Heart left ventricle (tissue), 16 donors: ENCODE measurements around the gene CACNA1C. TPM values are rescaled to one million over a fixed set of nuclear protein-coding genes. Genes with fewer than 3 reads are reported as not detected.
"Not testable (repeated sequence)": the region's sequence is repeated elsewhere in the genome, so short reads cannot be mapped to it uniquely, and the experiment has no call there.

ENCODE experiments used
- ATAC-seq, 4 donors: fragments of 200-7000 bp; cut with Tn5 transposase; one replicate each; pipeline ENCODE4 v1.9.1; 2020 to 2022; ENCODE audit warnings: moderate library complexity in 4 of 4, mild to moderate bottlenecking in 3 of 4, moderate number of reproducible peaks in 1 of 4
- DNase-seq, 5 donors: peaks; one replicate each; pipeline ENCODE4 v3.0.0-alpha.2; 2020
- H3K27ac ChIP-seq, 12 donors: fragments of 200-600 bp; sonication (generic) in 4 of 12; one replicate each; pipeline versions ENCODE4 v1.5.0 to v1.8.0; 2016 to 2022; ENCODE audit warnings: mild to moderate bottlenecking in 2 of 12
- H3K27me3 ChIP-seq, 9 donors: fragments of 200-600 bp; sonication (generic) in 2 of 9; one replicate each; pipeline versions ENCODE4 v1.5.1 to v1.8.0; 2016 to 2022; ENCODE audit warnings: mild to moderate bottlenecking in 3 of 9
- H3K36me3 ChIP-seq, 9 donors: fragments of 200-600 bp; sonication (generic) in 2 of 9; one replicate each; pipeline versions ENCODE4 v1.5.0 to v1.8.0; 2018 to 2022; ENCODE audit warnings: mild to moderate bottlenecking in 2 of 9
- H3K4me1 ChIP-seq, 12 donors: fragments of 200-600 bp; sonication (generic) in 4 of 12; one replicate each; pipeline versions ENCODE4 v1.5.0 to v1.8.0; 2016 to 2022; ENCODE audit warnings: mild to moderate bottlenecking in 3 of 12
- H3K4me3 ChIP-seq, 12 donors: fragments of 200-600 bp; sonication (generic) in 4 of 12; one replicate each; pipeline versions ENCODE4 v1.5.0 to v1.8.0; 2017 to 2022; ENCODE audit warnings: mild to moderate bottlenecking in 9 of 12, moderate library complexity in 4 of 12
- H3K9me3 ChIP-seq, 12 donors: fragments of 200-600 bp; sonication (generic) in 4 of 12; one replicate each; pipeline versions ENCODE4 v1.5.0 to v1.8.0; 2016 to 2022; ENCODE audit warnings: mild to moderate bottlenecking in 1 of 12
- POLR2A ChIP-seq, 2 donors: fragments of 450-650 bp; IDR thresholded peaks; one replicate each; pipeline ENCODE4 v1.6.1; 2017; ENCODE audit warnings: antibody characterized with exemption in 2 of 2, mild to moderate bottlenecking in 2 of 2, moderate library complexity in 2 of 2
- WGBS, 4 donors: extraction: QIAGEN DNeasy Blood & Tissue Kit in 2 of 4; methylation state at CpG; one replicate each; pipeline versions ENCODE4 v1.1.5 to v1.1.7; 2013 to 2018; 5-methylcytosine and 5-hydroxymethylcytosine counted together
- intact Hi-C, 10 donors: fragments of 100-400 bp; cut with DNase I; formaldehyde crosslinking; loops; one replicate each; pipeline versions ENCODE4 v1.11.1 to v1.14.2; 2022
- polyA plus RNA-seq, 2 donors: library from polyadenylated mRNA; stranded (reverse); fragments of 200-250 nt; gene quantifications; one replicate each; pipeline ENCODE4 v1.2.3, GENCODE V29; 2013
- total RNA-seq, 9 donors: library from RNA; depleted of rRNA in 2 of 9; stranded (reverse); fragments of >200 nt in 2 of 9; fragmentation: NEBNext Ultra II Directional in 3 of 9; extraction: Animal tissue kit (Norgen Biotek cat#: 25700) in 3 of 9; gene quantifications; one replicate each; pipeline versions ENCODE4 v1.1.0 to v1.2.4, GENCODE V29; 2016 to 2023
- TF ChIP-seq, protein P1 (sequence below), 12 donors: fragments of 200-600 bp; sonication (generic) in 4 of 12; IDR thresholded peaks; one replicate each; pipeline versions ENCODE4 v1.5.0 to v1.8.0; 2018 to 2022; ENCODE audit warnings: antibody characterized with exemption in 12 of 12, mild to moderate bottlenecking in 5 of 12
- donor health status: ischemic (EF 13 %, LVEDD 7.1; RV severe dilation, severe dysfunction).
- donor health status: healthy with polysubstance abuse.
- donor health status: DM: no; HTN: yes; CAD: no.
- donor health status: DM: no; HTN: no; CAD: no.
- donor health status: ischemic (EF 25% LVEDD 6.9; RV normal size, moderate dysfunction).
- donor health status: ischemic (EF 25% LVEDD 5.7; RV mildly dilated, moderate dysfunction).
- donor health status: healthy.
- donor health status: DM: yes; HTN: yes; CAD: no.
- donor health status: ischemic (EF 35%, LVEDD 5.7; RV mildly dilated, moderate dysfunction).
- donor health status: nonischemic (EF 11% LVEDD 7.7; RV severe dilation, severe dysfunction).
- donor health status: DM: yes; HTN: yes; CAD: no.
- donor health status: PGD.
- donor health status: ischemic (EF 29% LVEDD 5.4; RV normal size, mild dysfunction).
- donor health status: nonischemic (EF 23%, LVEDD 6.1; RV moderate dilation, normal function).

Gene CACNA1C
- total and polyA plus RNA-seq, 11 donors: 41.9 to 196 (median 164) TPM

DNA sequence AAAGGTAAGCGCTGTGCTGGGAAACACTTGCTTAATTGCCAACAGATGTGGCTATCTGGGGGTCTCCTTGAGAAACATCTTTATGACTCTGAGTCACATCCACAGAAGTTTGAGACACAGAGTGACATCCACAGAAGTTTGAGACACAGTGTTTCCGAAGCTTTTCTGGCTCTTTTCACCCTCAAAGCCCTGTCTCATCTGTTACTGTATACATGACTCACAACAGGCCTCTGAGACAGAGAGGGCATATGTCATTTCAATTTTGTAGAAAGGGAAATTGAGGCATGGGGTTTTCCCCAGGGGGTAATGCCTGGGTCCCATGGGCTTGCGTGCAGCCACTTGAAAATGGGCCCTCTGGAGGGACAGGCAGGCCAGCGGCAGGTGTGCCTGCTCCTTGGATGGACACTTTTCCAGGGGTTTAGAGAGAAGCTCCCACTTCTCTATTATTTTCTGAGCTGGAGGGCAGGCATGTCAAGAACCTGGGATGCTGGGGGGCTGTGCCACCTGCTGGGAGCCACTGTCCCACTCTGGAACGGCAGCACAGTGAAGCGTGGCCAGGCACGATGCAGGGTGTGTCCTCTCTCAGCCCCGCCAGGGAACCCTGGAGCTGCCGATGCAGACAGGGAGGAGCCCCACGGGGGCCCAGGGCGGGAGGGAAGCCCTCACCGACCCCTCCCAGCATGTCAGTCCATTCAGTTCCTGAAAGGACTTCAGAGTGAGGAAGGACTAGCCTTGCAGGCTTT lies 630.7 kb downstream of the CACNA1C start:
- intact Hi-C loops: loop anchor here in 2 of 10 donors (10.0 kb wide), 1 partner anchor 101 kb away; no protein-coding TSS in a partner anchor

DNA sequence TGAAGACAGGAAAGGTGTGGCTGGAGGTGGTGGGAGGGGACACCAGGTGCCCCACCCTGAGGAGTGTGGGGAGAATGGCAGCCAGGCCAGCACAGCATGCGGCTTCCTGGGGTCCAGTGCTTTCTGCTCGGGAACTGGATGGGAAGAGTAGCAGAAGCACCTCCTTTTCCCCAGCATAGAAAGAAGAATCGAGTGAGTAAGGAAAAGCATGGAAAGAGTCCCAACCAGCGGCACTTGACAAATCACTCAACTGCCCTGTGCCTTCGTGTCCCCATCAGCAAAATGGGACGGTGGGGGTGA lies 631.2 kb downstream of the CACNA1C start:
- peak in 1 of 4 donors; percentile 6 for ATAC-seq
- DNase-seq, H3K9me3 ChIP-seq, H3K4me1 ChIP-seq, H3K4me3 ChIP-seq, H3K27me3 ChIP-seq: not testable (repeated sequence)
- Histone ChIP-seq H3K27ac (peak overlapping the region in 1 of 12 donors; percentile 10), H3K36me3 (peaks cover 0 to 90% (median 66%) of the 10 kb centered on the region in 9 donors)
- WGBS, 4 donors: 70 to 90% (median 75%) methylated on average over 6 of the region's 6 CpGs
- intact Hi-C loops: loop anchor here in 2 of 10 donors (10.0 kb wide), 1 partner anchor 101 kb away; no protein-coding TSS in a partner anchor

More for the DNA sequence above, 630.7 kb downstream of the CACNA1C start:
- Histone ChIP-seq H3K4me3 (no peak overlapping the region), H3K27me3 (no peaks in the 10 kb centered on the region), H3K36me3 (peaks cover 0 to 90% (median 65%) of the 10 kb centered on the region in 9 donors), H3K27ac (peak overlapping the region in 1 of 12 donors; percentile 10), H3K4me1 (peaks cover 0 to 9% (median 2%) of the 10 kb centered on the region in 12 donors), H3K9me3 (no peaks in the 10 kb centered on the region)
- WGBS, 4 donors: 48 to 76% (median 59%) methylated on average over 4 to 12 of the region's 12 CpGs
- TF ChIP-seq, protein P1, sequence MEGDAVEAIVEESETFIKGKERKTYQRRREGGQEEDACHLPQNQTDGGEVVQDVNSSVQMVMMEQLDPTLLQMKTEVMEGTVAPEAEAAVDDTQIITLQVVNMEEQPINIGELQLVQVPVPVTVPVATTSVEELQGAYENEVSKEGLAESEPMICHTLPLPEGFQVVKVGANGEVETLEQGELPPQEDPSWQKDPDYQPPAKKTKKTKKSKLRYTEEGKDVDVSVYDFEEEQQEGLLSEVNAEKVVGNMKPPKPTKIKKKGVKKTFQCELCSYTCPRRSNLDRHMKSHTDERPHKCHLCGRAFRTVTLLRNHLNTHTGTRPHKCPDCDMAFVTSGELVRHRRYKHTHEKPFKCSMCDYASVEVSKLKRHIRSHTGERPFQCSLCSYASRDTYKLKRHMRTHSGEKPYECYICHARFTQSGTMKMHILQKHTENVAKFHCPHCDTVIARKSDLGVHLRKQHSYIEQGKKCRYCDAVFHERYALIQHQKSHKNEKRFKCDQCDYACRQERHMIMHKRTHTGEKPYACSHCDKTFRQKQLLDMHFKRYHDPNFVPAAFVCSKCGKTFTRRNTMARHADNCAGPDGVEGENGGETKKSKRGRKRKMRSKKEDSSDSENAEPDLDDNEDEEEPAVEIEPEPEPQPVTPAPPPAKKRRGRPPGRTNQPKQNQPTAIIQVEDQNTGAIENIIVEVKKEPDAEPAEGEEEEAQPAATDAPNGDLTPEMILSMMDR (IDR thresholded peaks at IDR 0.05): no peak
- no peak for TF ChIP-seq POLR2A (IDR thresholded peaks at IDR 0.05)
- DNase-seq (no peak), ATAC-seq (peak in 1 of 4 donors; percentile 13)

DNA sequence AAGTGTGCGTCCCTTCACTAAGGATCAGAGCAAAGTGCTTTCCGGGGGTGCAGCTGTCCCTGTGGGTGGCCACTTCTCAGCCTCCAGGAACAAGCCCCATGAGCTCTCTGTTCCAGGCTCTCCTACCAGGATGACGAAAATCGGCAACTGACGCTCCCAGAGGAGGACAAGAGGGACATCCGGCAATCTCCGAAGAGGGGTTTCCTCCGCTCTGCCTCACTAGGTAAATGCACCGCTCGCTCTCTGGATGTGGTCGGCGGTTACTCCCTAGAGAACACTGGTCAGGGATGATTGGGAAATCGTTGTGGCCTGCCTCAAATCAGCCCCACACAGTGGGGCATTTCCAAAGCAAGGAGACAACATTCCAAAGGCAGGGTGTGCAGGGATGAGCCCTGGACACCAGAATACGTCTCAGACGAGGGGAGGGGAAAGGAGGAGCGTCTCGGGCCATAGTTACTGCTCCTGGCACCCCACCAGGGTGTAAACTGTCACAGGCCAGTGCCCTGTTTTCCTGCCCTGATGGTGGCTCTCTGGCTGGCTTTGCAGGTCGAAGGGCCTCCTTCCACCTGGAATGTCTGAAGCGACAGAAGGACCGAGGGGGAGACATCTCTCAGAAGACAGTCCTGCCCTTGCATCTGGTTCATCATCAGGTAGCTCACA lies 633.0 kb downstream of the CACNA1C start:
- ATAC-seq, DNase-seq, H3K9me3 ChIP-seq, H3K4me3 ChIP-seq, H3K27ac ChIP-seq, H3K27me3 ChIP-seq, H3K4me1 ChIP-seq: not testable (repeated sequence)
- H3K36me3 ChIP-seq: peaks cover 0 to 88% (median 67%) of the 10 kb centered on the region in 9 donors
- WGBS, 4 donors: 62 to 81% (median 80%) methylated on average over 13 to 20 of the region's 20 CpGs
- intact Hi-C loops: loop anchor here in 2 of 10 donors (10.0 kb wide), 1 partner anchor 99 kb away; no protein-coding TSS in a partner anchor

DNA sequence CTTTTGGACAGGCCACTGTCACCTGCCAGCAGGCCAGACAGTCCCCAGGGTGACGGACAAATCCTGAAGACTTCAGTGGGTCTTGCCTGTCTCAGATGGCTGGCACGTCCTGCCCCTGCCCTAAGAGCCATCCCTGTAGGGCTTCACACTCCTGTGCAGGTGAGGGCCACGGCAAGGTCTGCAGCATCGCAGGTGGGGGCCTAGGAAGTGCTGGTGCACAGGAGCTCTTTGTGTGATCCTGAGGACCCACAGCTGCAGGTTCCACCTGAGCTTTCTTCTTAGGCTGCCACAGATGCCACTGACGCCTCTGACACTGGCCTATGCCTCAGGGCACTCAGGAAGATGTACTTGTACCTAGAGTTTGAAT lies 633.5 kb downstream of the CACNA1C start:
- Histone ChIP-seq H3K27ac (no peak overlapping the region), H3K4me3 (no peak overlapping the region), H3K9me3 (no peaks in the 10 kb centered on the region), H3K27me3 (no peaks in the 10 kb centered on the region), H3K36me3 (peaks cover 0 to 90% (median 69%) of the 10 kb centered on the region in 9 donors), H3K4me1 (peaks cover 0 to 12% (median 2%) of the 10 kb centered on the region in 12 donors)
- intact Hi-C loops: loop anchor here in 2 of 10 donors (10.0 kb wide), 1 partner anchor 99 kb away; no protein-coding TSS in a partner anchor
- TF ChIP-seq, protein P1 (IDR thresholded peaks at IDR 0.05): no peak
- TF ChIP-seq POLR2A (IDR thresholded peaks at IDR 0.05): no peak
- no peak for ATAC-seq
- WGBS, 4 donors: 92 to 100% (median 98%) methylated on average over 1 to 5 of the region's 5 CpGs
- DNase-seq: no peak

DNA sequence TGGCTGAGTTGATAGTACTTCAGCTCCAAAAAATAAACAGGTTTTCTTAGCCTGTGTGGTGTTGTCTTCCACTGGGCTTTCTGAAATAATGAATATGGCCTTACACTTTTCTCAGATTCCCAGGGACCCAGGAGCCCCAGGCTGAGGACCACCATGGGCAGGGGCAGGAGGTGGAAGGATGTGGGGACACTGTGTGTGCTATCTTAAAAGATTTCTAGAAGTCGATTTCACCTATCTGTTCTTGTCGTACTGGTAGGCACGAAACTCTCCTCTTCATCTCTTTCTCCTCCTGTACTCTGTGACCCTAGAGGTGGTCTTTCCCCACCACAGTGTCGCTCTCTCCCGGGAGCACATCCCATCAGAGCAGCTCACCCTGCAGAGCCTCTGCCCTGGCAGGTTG lies 634.3 kb downstream of the CACNA1C start:
- no peak overlapping the region for H3K27ac ChIP-seq
- H3K4me3 ChIP-seq: no peak overlapping the region
- H3K4me1 ChIP-seq: peaks cover 0 to 12% (median 2%) of the 10 kb centered on the region in 12 donors
- intact Hi-C loops: loop anchor here in 2 of 10 donors (10.0 kb wide), 1 partner anchor 98 kb away; no protein-coding TSS in a partner anchor
- no peak for DNase-seq
- 90 to 98% (median 92%) methylated on average over 5 of the region's 5 CpGs for WGBS, 4 donors
- peaks cover 0 to 89% (median 65%) of the 10 kb centered on the region in 9 donors for H3K36me3 ChIP-seq
- ATAC-seq: no peak
- H3K27me3 ChIP-seq: no peaks in the 10 kb centered on the region
- TF ChIP-seq POLR2A (IDR thresholded peaks at IDR 0.05): no peak
- TF ChIP-seq, protein P1 (IDR thresholded peaks at IDR 0.05): no peak
- H3K9me3 ChIP-seq: no peaks in the 10 kb centered on the region
